Neural cell (in vitro differentiated cells): ENCODE data around the gene EYS. TPM values are rescaled to one million over a fixed set of nuclear protein-coding genes. Genes with fewer than 3 reads are reported as not detected.

Source experiments
- H2AFZ ChIP-seq: fragments of 200-600, 300-800 bp; sonication (generic), shearing (Covaris generic); 2 replicates; pipeline ENCODE4 v1.6.0; 2014; ENCODE audit warnings: low read depth, mild to moderate bottlenecking, antibody characterized with exemption, low read length, moderate library complexity
- H3F3A ChIP-seq: fragments of 200-600 bp; shearing (Covaris generic); 2 replicates; pipeline ENCODE4 v1.6.1; 2016; ENCODE audit warnings: mild to moderate bottlenecking, moderate library complexity, mixed read lengths, antibody characterized with exemption, low read length; ENCODE audit not compliant: insufficient read depth, poor library complexity, severe bottlenecking
- H3K27ac ChIP-seq: fragments of 200-600, 300-800 bp; sonication (generic), shearing (Covaris generic); 2 replicates; pipeline ENCODE4 v1.5.1; 2014; ENCODE audit warnings: mild to moderate bottlenecking, low read length, moderate library complexity
- H3K27me3 ChIP-seq: fragments of 300-800, 200-600 bp; sonication (generic), shearing (Covaris generic); 2 replicates; pipeline ENCODE4 v1.6.0; 2014; ENCODE audit warnings: mild to moderate bottlenecking, low read depth, low read length, moderate library complexity; ENCODE audit not compliant: insufficient read depth
- H3K36me3 ChIP-seq: fragments of 300-800, 200-600 bp; sonication (generic), shearing (Covaris generic); 2 replicates; pipeline ENCODE4 v1.5.1; 2014; ENCODE audit warnings: mild to moderate bottlenecking, antibody characterized with exemption, low read length, moderate library complexity; ENCODE audit not compliant: insufficient read depth
- H3K4me2 ChIP-seq: fragments of 300-800, 200-600 bp; sonication (generic), shearing (Covaris generic); 2 replicates; pipeline ENCODE4 v1.6.0; 2014; ENCODE audit warnings: mild to moderate bottlenecking, low read length
- H3K4me3 ChIP-seq: fragments of 300-800, 200-600 bp; sonication (generic), shearing (Covaris generic); 2 replicates; pipeline ENCODE4 v1.5.1; 2014; ENCODE audit warnings: mild to moderate bottlenecking, low read length, moderate library complexity
- H3K79me2 ChIP-seq: fragments of 200-600 bp; shearing (Covaris generic); replicated peaks from 2 replicates; pipeline ENCODE4 v1.6.0; 2014; ENCODE audit warnings: mild to moderate bottlenecking, low read length, moderate library complexity; ENCODE audit not compliant: insufficient read depth
- H3K9ac ChIP-seq: fragments of 300-800, 200-600 bp; sonication (generic), shearing (Covaris generic); 2 replicates; pipeline ENCODE4 v1.6.1; 2016; ENCODE audit warnings: mild to moderate bottlenecking, low read length, mixed read lengths
- H3K9me2 ChIP-seq: fragments of 200-600 bp; shearing (Covaris generic); 2 replicates; pipeline ENCODE4 v1.6.1; 2016; ENCODE audit warnings: mild to moderate bottlenecking, low read length, mixed read lengths; ENCODE audit not compliant: insufficient read depth
- H3K9me3 ChIP-seq: fragments of 200-600, 300-800 bp; sonication (generic), shearing (Covaris generic); 2 replicates; pipeline ENCODE4 v1.6.1; 2016; ENCODE audit warnings: mild to moderate bottlenecking, mixed run types, low read length, moderate library complexity, mixed read lengths
- H4K20me1 ChIP-seq: fragments of 200-600 bp; shearing (Covaris generic); 2 replicates; pipeline ENCODE4 v1.6.1; 2016; ENCODE audit warnings: mild to moderate bottlenecking, mixed run types; ENCODE audit not compliant: insufficient read depth
- EP300 ChIP-seq: fragments of 450-650 bp; conservative IDR thresholded peaks from 2 replicates; pipeline ENCODE4 v1.6.1; 2014; ENCODE audit warnings: antibody characterized with exemption, mild to moderate bottlenecking, moderate library complexity; ENCODE audit not compliant: poor library complexity, severe bottlenecking
- EZH2 ChIP-seq: fragments of 200-600, 300-800 bp; shearing (Covaris generic), sonication (generic); IDR thresholded peaks from 2 replicates; pipeline ENCODE4 v1.6.1; 2014; ENCODE audit warnings: antibody characterized with exemption, low read length, borderline replicate concordance, mild to moderate bottlenecking; ENCODE audit not compliant: insufficient read depth, poor library complexity, severe bottlenecking
- MXI1 ChIP-seq: fragments of 450-650 bp; conservative IDR thresholded peaks from 2 replicates; pipeline ENCODE4 v1.6.1; 2014; ENCODE audit warnings: antibody characterized with exemption, mild to moderate bottlenecking; ENCODE audit not compliant: poor library complexity, severe bottlenecking
- POLR2AphosphoS5 ChIP-seq: IDR thresholded peaks from 2 replicates; pipeline ENCODE4 v1.6.1; 2012
- RAD21 ChIP-seq: fragments of 450-650 bp; conservative IDR thresholded peaks from 2 replicates; pipeline ENCODE4 v1.6.1; 2014; ENCODE audit warnings: antibody characterized with exemption, mild to moderate bottlenecking, moderate library complexity
- SMC3 ChIP-seq: fragments of 450-650 bp; conservative IDR thresholded peaks from 2 replicates; pipeline ENCODE4 v1.6.1; 2014; ENCODE audit warnings: antibody characterized with exemption, mild to moderate bottlenecking, moderate library complexity; ENCODE audit not compliant: poor library complexity
- TAF1 ChIP-seq: IDR thresholded peaks from 2 replicates; pipeline ENCODE4 v1.6.1; 2012; ENCODE audit warnings: low read depth
- polyA plus RNA-seq: library from polyadenylated mRNA; depleted of rRNA; stranded (reverse); fragments of >200 nt; gene quantifications from 2 replicates; pipeline ENCODE4 v1.2.3, GENCODE V29; 2014
- TF ChIP-seq, protein P1 (sequence below): IDR thresholded peaks from 2 replicates; pipeline ENCODE4 v1.6.1; 2012; ENCODE audit warnings: borderline replicate concordance
- TF ChIP-seq, protein P2 (sequence below): fragments of 450-650 bp; IDR thresholded peaks from 2 replicates; pipeline ENCODE4 v1.5.1; 2014; ENCODE audit warnings: antibody characterized with exemption, mild to moderate bottlenecking, moderate library complexity; ENCODE audit not compliant: poor library complexity, severe bottlenecking

Gene EYS
- polyA plus RNA-seq, 1 donor from 2014 or later, result 0.38 TPM

DNA sequence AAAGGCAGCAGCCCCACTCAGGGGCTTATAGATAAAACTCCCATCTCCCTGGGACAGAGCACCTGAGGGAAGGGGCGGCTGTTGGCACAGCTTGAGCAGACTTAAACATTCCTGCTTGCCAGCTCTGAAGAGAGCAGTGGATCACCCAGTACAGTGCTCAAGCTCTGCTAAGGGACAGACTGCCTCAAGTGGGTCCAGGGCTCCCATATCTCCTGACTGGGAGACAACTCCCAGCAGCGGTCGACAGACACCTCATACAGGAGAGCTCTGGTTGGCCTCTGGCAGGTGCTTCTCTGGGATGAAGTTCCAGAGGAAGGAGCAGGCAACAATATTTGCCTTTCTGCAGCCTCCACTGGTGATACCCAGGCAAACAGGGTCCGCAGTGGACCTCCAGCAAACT, 810.1 kb downstream of the EYS start:
- no peaks in the 10 kb centered on the region for H3K9me3 ChIP-seq
- no peaks in the 10 kb centered on the region for H3K79me2 ChIP-seq
- H3K27ac ChIP-seq, result no peak overlapping the region
- H4K20me1 ChIP-seq, result no peaks in the 10 kb centered on the region
- H2AFZ ChIP-seq, result no peak overlapping the region
- TF ChIP-seq, protein P1, sequence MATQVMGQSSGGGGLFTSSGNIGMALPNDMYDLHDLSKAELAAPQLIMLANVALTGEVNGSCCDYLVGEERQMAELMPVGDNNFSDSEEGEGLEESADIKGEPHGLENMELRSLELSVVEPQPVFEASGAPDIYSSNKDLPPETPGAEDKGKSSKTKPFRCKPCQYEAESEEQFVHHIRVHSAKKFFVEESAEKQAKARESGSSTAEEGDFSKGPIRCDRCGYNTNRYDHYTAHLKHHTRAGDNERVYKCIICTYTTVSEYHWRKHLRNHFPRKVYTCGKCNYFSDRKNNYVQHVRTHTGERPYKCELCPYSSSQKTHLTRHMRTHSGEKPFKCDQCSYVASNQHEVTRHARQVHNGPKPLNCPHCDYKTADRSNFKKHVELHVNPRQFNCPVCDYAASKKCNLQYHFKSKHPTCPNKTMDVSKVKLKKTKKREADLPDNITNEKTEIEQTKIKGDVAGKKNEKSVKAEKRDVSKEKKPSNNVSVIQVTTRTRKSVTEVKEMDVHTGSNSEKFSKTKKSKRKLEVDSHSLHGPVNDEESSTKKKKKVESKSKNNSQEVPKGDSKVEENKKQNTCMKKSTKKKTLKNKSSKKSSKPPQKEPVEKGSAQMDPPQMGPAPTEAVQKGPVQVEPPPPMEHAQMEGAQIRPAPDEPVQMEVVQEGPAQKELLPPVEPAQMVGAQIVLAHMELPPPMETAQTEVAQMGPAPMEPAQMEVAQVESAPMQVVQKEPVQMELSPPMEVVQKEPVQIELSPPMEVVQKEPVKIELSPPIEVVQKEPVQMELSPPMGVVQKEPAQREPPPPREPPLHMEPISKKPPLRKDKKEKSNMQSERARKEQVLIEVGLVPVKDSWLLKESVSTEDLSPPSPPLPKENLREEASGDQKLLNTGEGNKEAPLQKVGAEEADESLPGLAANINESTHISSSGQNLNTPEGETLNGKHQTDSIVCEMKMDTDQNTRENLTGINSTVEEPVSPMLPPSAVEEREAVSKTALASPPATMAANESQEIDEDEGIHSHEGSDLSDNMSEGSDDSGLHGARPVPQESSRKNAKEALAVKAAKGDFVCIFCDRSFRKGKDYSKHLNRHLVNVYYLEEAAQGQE, result no peak
- TF ChIP-seq, protein P2, sequence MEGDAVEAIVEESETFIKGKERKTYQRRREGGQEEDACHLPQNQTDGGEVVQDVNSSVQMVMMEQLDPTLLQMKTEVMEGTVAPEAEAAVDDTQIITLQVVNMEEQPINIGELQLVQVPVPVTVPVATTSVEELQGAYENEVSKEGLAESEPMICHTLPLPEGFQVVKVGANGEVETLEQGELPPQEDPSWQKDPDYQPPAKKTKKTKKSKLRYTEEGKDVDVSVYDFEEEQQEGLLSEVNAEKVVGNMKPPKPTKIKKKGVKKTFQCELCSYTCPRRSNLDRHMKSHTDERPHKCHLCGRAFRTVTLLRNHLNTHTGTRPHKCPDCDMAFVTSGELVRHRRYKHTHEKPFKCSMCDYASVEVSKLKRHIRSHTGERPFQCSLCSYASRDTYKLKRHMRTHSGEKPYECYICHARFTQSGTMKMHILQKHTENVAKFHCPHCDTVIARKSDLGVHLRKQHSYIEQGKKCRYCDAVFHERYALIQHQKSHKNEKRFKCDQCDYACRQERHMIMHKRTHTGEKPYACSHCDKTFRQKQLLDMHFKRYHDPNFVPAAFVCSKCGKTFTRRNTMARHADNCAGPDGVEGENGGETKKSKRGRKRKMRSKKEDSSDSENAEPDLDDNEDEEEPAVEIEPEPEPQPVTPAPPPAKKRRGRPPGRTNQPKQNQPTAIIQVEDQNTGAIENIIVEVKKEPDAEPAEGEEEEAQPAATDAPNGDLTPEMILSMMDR, result no peak
- TF ChIP-seq EZH2, result no peak
- no peak for TF ChIP-seq EP300
- no peak for TF ChIP-seq MXI1
- TF ChIP-seq TAF1, result no peak
- TF ChIP-seq POLR2AphosphoS5, result no peak
- no peak for TF ChIP-seq SMC3
- no peak for TF ChIP-seq RAD21
- H3K4me2 ChIP-seq, result no peak overlapping the region
- H3K27me3 ChIP-seq, result no peaks in the 10 kb centered on the region
- H3K4me3 ChIP-seq, result no peak overlapping the region
- H3F3A ChIP-seq, result no peaks in the 10 kb centered on the region
- H3K36me3 ChIP-seq, result no peaks in the 10 kb centered on the region
- H3K9ac ChIP-seq, result no peak overlapping the region
- H3K9me2 ChIP-seq, result no peaks in the 10 kb centered on the region

DNA sequence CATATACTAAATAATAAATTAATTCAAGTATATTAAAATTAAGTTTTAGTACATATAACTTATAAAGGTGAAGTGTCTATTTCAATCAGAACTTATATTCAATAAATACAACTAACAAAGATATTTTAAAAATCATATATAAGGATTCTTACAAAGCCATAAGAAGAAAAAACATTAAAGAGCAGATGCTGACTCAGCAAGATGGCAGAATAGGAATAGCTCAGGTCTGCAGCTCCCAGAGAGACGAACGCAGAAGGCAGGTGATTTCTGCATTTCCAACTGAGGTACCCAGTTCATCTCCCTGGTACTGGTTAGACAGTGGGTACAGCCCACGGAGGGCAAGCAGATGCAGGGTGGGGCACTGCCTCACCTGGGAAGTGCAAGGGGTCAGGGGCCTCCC, 811.1 kb downstream of the EYS start:
- H3K27ac ChIP-seq, result no peak overlapping the region
- no peaks in the 10 kb centered on the region for H4K20me1 ChIP-seq
- TF ChIP-seq POLR2AphosphoS5 (no peak), TAF1 (no peak), SMC3 (no peak), RAD21 (no peak), EZH2 (no peak), EP300 (no peak), MXI1 (no peak)
- TF ChIP-seq, protein P2, result no peak
- TF ChIP-seq, protein P1, result no peak
- H3K9ac ChIP-seq, result no peak overlapping the region
- H3K36me3 ChIP-seq, result no peaks in the 10 kb centered on the region
- no peaks in the 10 kb centered on the region for H3K9me3 ChIP-seq
- H3K9me2 ChIP-seq, result no peaks in the 10 kb centered on the region
- no peaks in the 10 kb centered on the region for H3K27me3 ChIP-seq
- no peaks in the 10 kb centered on the region for H3K79me2 ChIP-seq
- no peaks in the 10 kb centered on the region for H3F3A ChIP-seq
- no peak overlapping the region for H2AFZ ChIP-seq
- H3K4me3 ChIP-seq, result no peak overlapping the region
- H3K4me2 ChIP-seq, result no peak overlapping the region
